HCT116 (cell line): ENCODE measurements around the gene UGT1A9. TPM values are rescaled to one million over a fixed set of nuclear protein-coding genes. Genes with fewer than 3 reads are reported as not detected.

Source experiments
- total RNA-seq: library from RNA; stranded (reverse); gene quantifications from one replicate; pipeline ENCODE4 v1.2.1, GENCODE V29; 2021; ENCODE audit not compliant: unreplicated experiment

UGT1A9 gene
- total RNA-seq, 1 experiment from 2014 or later, result not detected

Other genes with a start within 250 kb of the UGT1A9 start
- 34.9 TPM for gene USP40, start 105.1 kb upstream of the UGT1A9 start, total RNA-seq
- not detected for gene UGT1A8, start 54.3 kb upstream of the UGT1A9 start, total RNA-seq
- gene UGT1A10, start 35.5 kb upstream of the UGT1A9 start, total RNA-seq, result not detected
- not detected for gene UGT1A7, start 10.0 kb downstream of the UGT1A9 start, total RNA-seq
- not detected for gene UGT1A6, start 21.0 kb downstream of the UGT1A9 start, total RNA-seq
- gene UGT1A5, start 41.0 kb downstream of the UGT1A9 start, total RNA-seq, result not detected
- 0.12 TPM for gene UGT1A4, start 46.8 kb downstream of the UGT1A9 start, total RNA-seq
- gene UGT1A3, start 57.1 kb downstream of the UGT1A9 start, total RNA-seq, result not detected
- not detected for gene UGT1A1, start 88.4 kb downstream of the UGT1A9 start, total RNA-seq
- gene MROH2A, start 106.4 kb downstream of the UGT1A9 start, total RNA-seq, result not detected
- 64.1 TPM for gene HJURP, start 182.6 kb downstream of the UGT1A9 start, total RNA-seq
- 0.39 TPM for gene TRPM8, start 245.5 kb downstream of the UGT1A9 start, total RNA-seq